ENCODE measurements around the gene SLC27A2.

Gene SLC27A2

GRCh38 chr15:50238255-50238654 is 56.3 kb downstream of the SLC27A2 start:
- no peak for DNase-seq (ENCODE audit: low spot score)

- no peak for DNase-seq (ENCODE audit: low spot score)
Measured at GRCh38 chr15:50241684-50242450, 59.9 kb downstream of the SLC27A2 start.

GRCh38 chr15:50244153-50244552 is 62.2 kb downstream of the SLC27A2 start:
- no peak for DNase-seq (ENCODE audit: low spot score)

GRCh38 chr15:50244959-50245624 is 63.1 kb downstream of the SLC27A2 start:
- DNase-seq (ENCODE audit: low spot score) = no peak

- DNase-seq (ENCODE audit: low spot score) = no peak
Measured at GRCh38 chr15:50246631-50247030, 64.6 kb downstream of the SLC27A2 start.

GRCh38 chr15:50247819-50248655 is 66.0 kb downstream of the SLC27A2 start:
- DNase-seq (ENCODE audit: low spot score) = peak; percentile 30

- DNase-seq (ENCODE audit: low spot score) = no peak
Measured at GRCh38 chr15:50248994-50249582, 67.1 kb downstream of the SLC27A2 start.

GRCh38 chr15:50249704-50250103 is 67.7 kb downstream of the SLC27A2 start:
- no peak for DNase-seq (ENCODE audit: low spot score)

- no peak for DNase-seq (ENCODE audit: low spot score)
Measured at GRCh38 chr15:50250760-50251394, 68.9 kb downstream of the SLC27A2 start.

- no peak for DNase-seq (ENCODE audit: low spot score)
Measured at GRCh38 chr15:50251638-50252182, 69.7 kb downstream of the SLC27A2 start.

GRCh38 chr15:50252556-50252955 is 70.6 kb downstream of the SLC27A2 start:
- no peak for DNase-seq (ENCODE audit: low spot score)

GRCh38 chr15:50256188-50257041 is 74.4 kb downstream of the SLC27A2 start:
- no peak for DNase-seq (ENCODE audit: low spot score)

- no peak for DNase-seq (ENCODE audit: low spot score)
Measured at GRCh38 chr15:50257332-50257731, 75.3 kb downstream of the SLC27A2 start.

GRCh38 chr15:50257924-50258323 is 75.9 kb downstream of the SLC27A2 start:
- no peak for DNase-seq (ENCODE audit: low spot score)

GRCh38 chr15:50259276-50259675 is 77.3 kb downstream of the SLC27A2 start:
- no peak for DNase-seq (ENCODE audit: low spot score)

- DNase-seq (ENCODE audit: low spot score) = no peak
Measured at GRCh38 chr15:50260969-50261496, 79.0 kb downstream of the SLC27A2 start.

- DNase-seq (ENCODE audit: low spot score) = no peak
Measured at GRCh38 chr15:50261981-50262380, 80.0 kb downstream of the SLC27A2 start.

GRCh38 chr15:50262533-50262932 is 80.5 kb downstream of the SLC27A2 start:
- no peak for DNase-seq (ENCODE audit: low spot score)

- DNase-seq (ENCODE audit: low spot score) = no peak
Measured at GRCh38 chr15:50265620-50266019, 83.6 kb downstream of the SLC27A2 start, which contains the start of gene HDC. TSS of gene HDC (minus strand) at chr15:50265726. CDS start at chr15:50265623, 103 bp downstream.

GRCh38 chr15:50267577-50267976 is 85.6 kb downstream of the SLC27A2 start:
- DNase-seq (ENCODE audit: low spot score) = no peak

All from Ammon's horn (tissue), 1 donor.